GM06990 (cell line): ENCODE data around the gene ASAP3.

Source experiments
- DNase-seq: peaks from one replicate; pipeline ENCODE4 v3.0.0-alpha.2; 2011; ENCODE audit not compliant: insufficient read length; ENCODE audit errors: extremely low read depth
- H3K27me3 ChIP-seq: replicated peaks from 2 replicates; pipeline ENCODE4 v1.6.0; 2011; ENCODE audit warnings: low read length; ENCODE audit not compliant: control insufficient read depth, insufficient read depth
- H3K36me3 ChIP-seq: 2 replicates; pipeline ENCODE4 v1.5.1; 2011; ENCODE audit warnings: low read length; ENCODE audit not compliant: control insufficient read depth, insufficient read depth
- H3K4me3 ChIP-seq: replicated peaks from 2 replicates; pipeline ENCODE4 v1.5.1; 2011; ENCODE audit warnings: low read depth, mild to moderate bottlenecking, control low read depth, low read length
- CTCF ChIP-seq: IDR thresholded peaks from 2 replicates; pipeline ENCODE4 v1.5.1; 2011; ENCODE audit warnings: low read length, control low read depth, mild to moderate bottlenecking, inconsistent platforms; ENCODE audit not compliant: insufficient read depth, poor library complexity, severe bottlenecking

ASAP3 gene

DNA sequence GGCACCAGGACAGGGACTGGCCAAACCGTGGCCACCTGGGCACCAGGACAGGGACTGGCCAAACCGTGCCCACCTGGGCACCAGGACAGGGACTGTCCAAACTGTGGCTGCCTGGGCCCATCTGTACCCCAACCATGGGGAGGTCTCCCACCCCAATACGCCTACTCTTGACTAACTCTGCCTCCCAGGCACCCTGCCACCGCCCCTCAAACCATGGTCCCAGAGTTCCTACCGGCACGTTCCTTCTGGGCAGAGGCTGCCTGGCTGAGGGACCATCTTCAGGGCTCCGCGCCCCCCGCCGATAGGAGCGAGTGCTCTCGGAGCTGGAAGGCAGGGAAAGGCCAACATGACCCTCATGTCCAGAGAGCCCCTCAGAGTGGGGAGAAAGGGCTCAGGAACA, 53.2 kb downstream of the ASAP3 start:
- Histone ChIP-seq H3K36me3 (no peaks in the 10 kb centered on the region), H3K4me3 (no peak overlapping the region), H3K27me3 (peaks cover 2% of the 10 kb centered on the region)
- DNase-seq: no peak
- no peak for TF ChIP-seq CTCF

- no peak for DNase-seq
- TF ChIP-seq CTCF: no peak
- H3K27me3 ChIP-seq: peaks cover 4% of the 10 kb centered on the region
These were observed 55.7 kb downstream of the ASAP3 start for GRCh38 chr1:23428136-23428905.

DNA sequence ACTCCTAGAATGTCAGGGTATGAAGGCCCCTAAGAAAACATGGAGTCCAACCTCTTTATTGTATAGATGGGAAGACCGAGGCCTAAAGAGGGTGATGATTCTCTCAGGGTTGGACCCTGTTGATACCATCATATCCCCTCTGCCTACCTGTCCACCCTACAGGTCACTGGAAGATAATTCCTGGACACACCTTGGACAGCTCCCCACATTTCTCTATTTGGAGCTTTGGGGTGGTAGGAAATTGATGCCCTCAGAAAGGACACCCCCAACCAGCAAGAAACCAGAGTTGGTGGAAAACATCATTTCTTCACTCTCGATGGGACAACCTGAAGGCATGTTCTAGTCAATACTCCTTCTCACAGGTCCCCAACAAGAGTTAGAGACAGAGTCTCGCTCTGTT, 56.4 kb downstream of the ASAP3 start:
- DNase-seq: no peak
- Histone ChIP-seq H3K4me3 (no peak overlapping the region), H3K36me3 (no peaks in the 10 kb centered on the region), H3K27me3 (peaks cover 4% of the 10 kb centered on the region)
- TF ChIP-seq CTCF: no peak

More at GRCh38 chr1:23428136-23428905, 55.7 kb downstream of the ASAP3 start:
- no peaks in the 10 kb centered on the region for H3K36me3 ChIP-seq
- H3K4me3 ChIP-seq: no peak overlapping the region

DNA sequence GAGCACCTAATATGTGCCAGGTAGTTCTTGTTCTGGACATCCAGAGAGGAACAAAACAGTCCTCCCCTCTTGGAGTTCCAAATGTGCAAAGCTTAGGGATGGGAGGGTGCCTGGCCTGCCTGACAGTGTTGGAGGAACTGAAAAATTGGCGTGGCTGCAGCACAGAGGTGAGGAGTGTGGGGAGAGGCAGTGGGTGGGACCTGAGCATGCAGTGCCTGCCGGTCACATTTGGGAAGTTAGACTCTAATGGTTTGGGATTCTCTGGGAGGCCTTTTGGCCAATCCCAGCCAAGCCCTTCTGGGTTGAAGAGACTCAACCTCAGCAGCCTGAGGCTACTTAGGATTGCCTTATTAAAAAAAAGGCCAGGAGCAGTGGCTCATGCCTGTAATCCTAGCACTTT, 57.2 kb downstream of the ASAP3 start:
- no peak for TF ChIP-seq CTCF
- Histone ChIP-seq H3K4me3 (no peak overlapping the region), H3K36me3 (no peaks in the 10 kb centered on the region), H3K27me3 (peaks cover 4% of the 10 kb centered on the region)
- DNase-seq: no peak

DNA sequence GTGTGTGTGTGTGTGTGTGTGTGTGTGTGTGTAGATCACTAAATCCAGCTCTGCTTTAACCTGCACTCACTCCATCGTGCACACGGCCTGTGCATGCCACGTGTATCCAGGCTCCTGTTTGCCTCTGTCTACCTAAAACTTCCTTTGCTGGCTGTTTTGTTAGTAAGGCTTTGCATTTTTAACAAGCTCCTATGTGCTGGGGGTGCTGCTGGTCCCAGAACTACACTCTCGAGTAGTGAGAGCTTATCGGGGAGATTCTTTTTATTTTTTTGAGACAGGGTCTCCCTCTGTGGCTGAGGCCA, 58.8 kb downstream of the ASAP3 start:
- no peak for TF ChIP-seq CTCF

More for the DNA sequence above, 58.8 kb downstream of the ASAP3 start:
- Histone ChIP-seq H3K27me3 (peaks cover 4% of the 10 kb centered on the region), H3K4me3 (no peak overlapping the region; the same call in 1 of the 2 replicates), H3K36me3 (no peaks in the 10 kb centered on the region)
- DNase-seq: no peak
